Endothelial cell of hepatic sinusoid (primary cell): ENCODE results near the gene UBXN10.

Experiments used
- in situ Hi-C: cut with HindIII; loops from 2 replicates; pipeline ENCODE4 v1.10.0; 2017; ENCODE audit warnings: low sequenced_read_pairs

The UBXN10 gene

GRCh38 chr1:20185834-20186782 is at the start of gene UBXN10, which contains the start of gene PLA2G2C:
TSS of gene UBXN10 (plus strand) at chr1:20186096. CDS start at chr1:20190562, 4,466 bp downstream.
TSS of gene PLA2G2C (minus strand) at chr1:20186518. CDS start at chr1:20177363, 9,155 bp downstream.
- in situ Hi-C loops = no loop called here

GRCh38 chr1:20136249-20136648 is 49.6 kb upstream of the UBXN10 start:
- in situ Hi-C loops = no loop called here

GRCh38 chr1:20137055-20137454 is 48.8 kb upstream of the UBXN10 start:
- in situ Hi-C loops = no loop called here

GRCh38 chr1:20137604-20138003 is 48.3 kb upstream of the UBXN10 start:
- in situ Hi-C loops = no loop called here

GRCh38 chr1:20138346-20138745 is 47.5 kb upstream of the UBXN10 start:
- in situ Hi-C loops = no loop called here

GRCh38 chr1:20138961-20139550 is 46.8 kb upstream of the UBXN10 start, which contains the start of gene PLA2G2F:
TSS of gene PLA2G2F (plus strand) at chr1:20139323. CDS start at chr1:20139428, 105 bp downstream.
- in situ Hi-C loops = no loop called here

- in situ Hi-C loops = no loop called here
These were observed 45.9 kb upstream of the UBXN10 start for GRCh38 chr1:20139776-20140612.

- in situ Hi-C loops = no loop called here
These were observed 44.9 kb upstream of the UBXN10 start for GRCh38 chr1:20141001-20141400.

- in situ Hi-C loops = no loop called here
These were observed 44.4 kb upstream of the UBXN10 start for GRCh38 chr1:20141466-20141865.

GRCh38 chr1:20142001-20142710 is 43.7 kb upstream of the UBXN10 start:
- in situ Hi-C loops = no loop called here

GRCh38 chr1:20143318-20143717 is 42.6 kb upstream of the UBXN10 start:
- in situ Hi-C loops = no loop called here

GRCh38 chr1:20143734-20144565 is 41.9 kb upstream of the UBXN10 start:
- in situ Hi-C loops = no loop called here

GRCh38 chr1:20147846-20148570 is 37.9 kb upstream of the UBXN10 start:
- in situ Hi-C loops = loop anchor here (5.0 kb wide), 1 partner anchor 46 kb away; no protein-coding TSS in a partner anchor

GRCh38 chr1:20148571-20149500 is 37.1 kb upstream of the UBXN10 start:
- in situ Hi-C loops = loop anchor here (5.0 kb wide), 1 partner anchor 47 kb away; no protein-coding TSS in a partner anchor

GRCh38 chr1:20149601-20150325 is 36.1 kb upstream of the UBXN10 start:
- in situ Hi-C loops = loop anchor here (5.0 to 10.0 kb wide), 2 partner anchors 47 to 205 kb away; no protein-coding TSS in a partner anchor

GRCh38 chr1:20150326-20150705 is 35.6 kb upstream of the UBXN10 start:
- in situ Hi-C loops = loop anchor here (10.0 kb wide), 1 partner anchor 206 kb away; no protein-coding TSS in a partner anchor

- in situ Hi-C loops = loop anchor here (10.0 kb wide), 1 partner anchor 206 kb away; no protein-coding TSS in a partner anchor
These were observed 34.9 kb upstream of the UBXN10 start for GRCh38 chr1:20150969-20151368.
